H7 (cell line): Measurements from ENCODE around the gene TCF19. TPM values are rescaled to one million over a fixed set of nuclear protein-coding genes. Genes with fewer than 3 reads are reported as not detected.
"Not testable (repeated sequence)": the region's sequence is repeated elsewhere in the genome, so short reads cannot be mapped to it uniquely, and the experiment has no call there.

ENCODE experiments used
- DNase-seq: peaks from one replicate; pipeline ENCODE4 v3.0.0; 2012
- H3K27me3 ChIP-seq: 2 replicates; pipeline ENCODE4 v1.6.0; 2011; ENCODE audit warnings: mild to moderate bottlenecking, low read length; ENCODE audit not compliant: control insufficient read depth, insufficient read depth
- H3K36me3 ChIP-seq: replicated peaks from 2 replicates; pipeline ENCODE4 v1.5.1; 2011; ENCODE audit warnings: low read length; ENCODE audit not compliant: control insufficient read depth, insufficient read depth
- H3K4me3 ChIP-seq: 2 replicates; pipeline ENCODE4 v1.5.1; 2011; ENCODE audit warnings: low read depth, mild to moderate bottlenecking, control low read depth, low read length, moderate library complexity; ENCODE audit not compliant: insufficient read depth
- total RNA-seq: library from RNA; depleted of rRNA; stranded (reverse); fragments of >200 nt; shearing (Covaris generic); gene quantifications from 2 replicates; pipeline ENCODE4 v1.2.3, GENCODE V29; 2014

Gene TCF19
- total RNA-seq, 1 experiment from 2014 or later, result 26.8 TPM

DNA sequence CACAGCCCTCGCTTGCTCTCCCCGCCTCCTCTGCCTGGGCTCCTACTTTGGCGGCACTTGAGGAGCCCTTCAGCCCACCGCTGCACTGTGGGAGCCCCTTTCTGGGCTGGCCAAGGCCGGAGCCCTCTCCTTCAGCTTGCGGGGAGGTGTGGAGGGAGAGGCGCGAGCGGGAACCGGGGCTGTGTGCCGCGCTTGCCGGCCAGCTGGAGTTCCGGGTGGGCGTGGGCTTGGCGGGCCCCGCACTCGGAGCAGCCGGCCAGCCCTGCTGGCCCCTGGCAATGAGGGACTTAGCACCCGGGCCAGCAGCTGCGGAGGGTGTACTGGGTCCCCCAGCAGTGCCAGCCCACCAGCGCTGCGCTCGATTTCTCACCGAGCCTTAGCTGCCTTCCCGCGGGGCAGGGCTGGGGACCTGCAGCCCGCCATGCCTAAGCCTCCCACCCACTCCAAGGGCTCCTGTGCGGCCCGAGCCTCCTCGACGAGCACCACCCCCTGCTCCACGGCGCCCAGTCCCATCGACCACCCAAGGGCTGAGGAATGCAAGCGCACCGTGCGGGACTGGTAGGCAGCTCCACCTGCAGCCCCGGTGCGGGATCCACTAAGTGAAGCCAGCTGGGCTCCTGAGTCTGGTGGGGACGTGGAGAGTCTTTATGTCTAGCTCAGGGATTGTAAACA is 37.1 kb downstream of the TCF19 start:
- not testable (repeated sequence) for DNase-seq, H3K4me3 ChIP-seq, H3K27me3 ChIP-seq, H3K36me3 ChIP-seq

GRCh38 chr6:31196251-31197022 is 38.0 kb downstream of the TCF19 start:
- not testable (repeated sequence) for H3K4me3 ChIP-seq, DNase-seq, H3K27me3 ChIP-seq, H3K36me3 ChIP-seq

- H3K4me3 ChIP-seq, result peak overlapping the region; percentile 64
- H3K36me3 ChIP-seq, result no peaks in the 10 kb centered on the region
- peak; percentile 70 for DNase-seq
- H3K27me3 ChIP-seq, result no peaks in the 10 kb centered on the region
Observed at GRCh38 chr6:31197559-31198305, 39.3 kb downstream of the TCF19 start.

GRCh38 chr6:31199105-31199452 is 40.7 kb downstream of the TCF19 start:
- H3K27me3 ChIP-seq, DNase-seq, H3K36me3 ChIP-seq, H3K4me3 ChIP-seq: not testable (repeated sequence)

DNA sequence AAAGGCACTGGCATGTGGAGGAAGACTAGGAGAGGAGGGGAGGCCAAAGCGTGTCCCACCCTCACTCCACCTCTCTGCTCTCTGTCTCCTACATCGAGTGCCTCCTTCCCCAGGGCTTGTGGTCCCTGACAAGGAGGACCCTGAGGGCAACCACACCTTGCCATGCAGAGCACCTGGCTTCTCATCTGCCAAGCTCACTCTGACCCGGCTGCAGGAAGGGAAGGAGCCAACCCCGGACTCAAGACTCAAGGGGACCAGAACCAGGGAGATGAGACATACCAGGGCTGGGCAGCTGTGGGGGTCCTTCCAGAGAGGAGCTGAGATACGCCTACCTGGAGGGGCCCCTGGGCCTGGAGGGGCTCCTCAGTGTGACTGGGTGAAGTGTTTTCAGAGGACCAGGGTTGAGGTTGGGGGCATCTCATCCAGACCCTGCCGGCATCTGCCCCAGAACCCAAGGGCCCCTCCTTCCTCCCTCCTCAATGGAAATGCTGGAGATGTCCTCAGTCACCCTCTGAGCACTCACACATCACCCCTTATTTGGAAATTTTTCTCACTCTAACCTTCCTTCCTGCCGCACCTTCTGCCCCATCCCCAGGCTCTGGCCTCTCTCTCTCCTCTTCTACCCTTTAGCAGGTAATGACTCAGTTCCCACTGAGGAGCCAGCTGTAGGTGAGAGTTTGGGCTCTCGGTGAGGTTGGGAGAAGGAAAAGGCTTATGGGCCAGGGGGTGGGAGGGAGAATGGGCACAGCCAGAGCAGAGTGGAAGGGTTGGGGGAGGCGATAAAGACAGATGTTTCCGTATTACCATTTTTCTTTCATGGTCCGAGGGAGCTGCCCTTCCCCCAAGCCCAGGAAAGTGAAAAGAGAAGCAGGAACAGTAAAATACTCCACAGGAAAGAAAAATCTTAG is 44.1 kb downstream of the TCF19 start:
- no peaks in the 10 kb centered on the region for H3K27me3 ChIP-seq
- no peaks in the 10 kb centered on the region for H3K36me3 ChIP-seq
- H3K4me3 ChIP-seq, result no peak overlapping the region
- DNase-seq, result no peak

DNA sequence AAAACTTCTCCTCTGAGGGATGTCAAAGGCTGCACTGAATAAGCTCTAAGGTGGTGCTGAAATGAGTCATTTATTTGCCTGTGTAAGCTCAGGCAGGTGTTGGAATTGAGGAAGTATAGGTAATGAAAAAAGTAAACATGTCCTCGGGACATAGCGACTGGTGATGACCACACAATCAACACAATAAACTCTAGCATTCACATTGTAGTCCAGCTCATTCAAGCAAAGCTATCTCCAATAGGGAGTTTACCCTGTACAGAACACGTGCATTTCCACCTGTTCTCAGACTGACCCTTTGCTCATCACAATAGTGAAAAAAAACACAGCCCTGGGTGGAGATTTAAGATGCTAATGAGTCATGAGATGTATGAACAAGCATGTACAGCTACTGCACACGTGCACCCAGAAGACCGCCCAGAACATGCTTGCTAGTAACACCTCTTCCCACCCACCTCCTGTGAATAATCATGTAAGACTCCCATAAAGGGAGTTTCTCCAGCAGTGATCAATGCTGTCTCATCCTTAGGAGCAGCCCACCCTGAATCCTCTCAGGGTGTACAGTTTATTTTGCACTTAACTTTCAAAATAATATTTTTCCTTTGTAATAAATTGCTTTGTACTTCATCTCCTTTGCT is 45.1 kb downstream of the TCF19 start:
- Histone ChIP-seq H3K27me3 (no peaks in the 10 kb centered on the region), H3K36me3 (no peaks in the 10 kb centered on the region), H3K4me3 (no peak overlapping the region)
- no peak for DNase-seq

DNA sequence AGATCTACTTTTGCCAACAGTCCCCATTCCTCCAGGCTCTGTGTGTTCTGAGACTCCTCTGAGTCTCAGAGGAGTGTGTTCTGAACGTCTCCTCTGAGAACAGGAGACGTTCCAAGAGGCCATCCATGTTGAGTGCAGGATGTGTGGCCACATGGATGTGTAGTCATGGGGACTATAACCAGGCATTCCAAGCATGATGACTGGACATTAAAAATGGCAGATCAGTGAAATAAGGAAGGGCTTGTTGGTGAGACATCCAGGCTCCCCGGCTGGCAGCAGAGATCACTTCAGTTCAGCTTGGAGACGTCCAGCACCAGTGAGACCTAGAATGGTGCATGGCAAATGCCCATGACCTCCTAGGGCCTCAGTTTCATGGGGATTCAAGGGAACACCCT is 46.4 kb downstream of the TCF19 start:
- no peaks in the 10 kb centered on the region for H3K27me3 ChIP-seq
- no peak overlapping the region for H3K4me3 ChIP-seq
- no peak for DNase-seq
- no peaks in the 10 kb centered on the region for H3K36me3 ChIP-seq

DNA sequence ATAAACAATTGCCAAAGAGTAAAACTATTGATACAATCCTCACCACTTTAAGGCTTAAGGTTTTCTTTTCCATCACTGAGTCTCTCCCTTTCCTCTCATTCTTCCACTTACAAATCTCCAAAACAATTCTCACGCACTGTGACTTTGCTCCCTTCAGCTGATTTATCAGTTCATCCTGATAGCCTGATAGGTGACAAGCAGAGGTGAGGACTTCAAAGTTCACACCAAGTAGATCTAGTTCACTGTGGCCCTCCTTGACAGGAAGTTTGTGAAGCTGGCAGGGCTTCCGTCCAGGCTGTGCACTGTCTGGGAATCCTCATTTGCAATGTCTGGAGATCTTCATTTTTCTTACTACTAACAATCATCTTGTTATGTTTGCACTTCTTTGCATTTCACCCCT is 47.2 kb downstream of the TCF19 start:
- DNase-seq, result no peak
- Histone ChIP-seq H3K36me3 (no peaks in the 10 kb centered on the region), H3K4me3 (no peak overlapping the region), H3K27me3 (no peaks in the 10 kb centered on the region)

DNA sequence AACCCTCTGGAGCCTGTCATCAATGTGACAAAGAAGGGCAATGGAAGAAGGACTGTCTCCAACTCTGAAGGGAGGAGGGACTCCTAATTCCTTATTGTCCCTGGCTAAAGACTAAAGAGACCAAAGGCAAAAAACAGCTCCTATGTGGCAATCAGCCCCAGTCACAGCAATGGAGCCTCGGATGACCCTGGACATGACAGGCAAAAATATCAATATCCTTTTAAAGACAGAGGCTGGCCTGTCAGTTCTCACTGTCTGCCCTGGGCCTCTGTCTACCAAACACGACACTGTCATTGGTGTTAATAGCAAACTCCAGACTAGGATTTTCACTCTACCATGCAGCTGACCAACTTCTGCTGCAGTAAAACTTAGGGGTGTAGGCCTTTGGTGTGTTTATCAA is 50.1 kb downstream of the TCF19 start:
- no peaks in the 10 kb centered on the region for H3K36me3 ChIP-seq

DNA sequence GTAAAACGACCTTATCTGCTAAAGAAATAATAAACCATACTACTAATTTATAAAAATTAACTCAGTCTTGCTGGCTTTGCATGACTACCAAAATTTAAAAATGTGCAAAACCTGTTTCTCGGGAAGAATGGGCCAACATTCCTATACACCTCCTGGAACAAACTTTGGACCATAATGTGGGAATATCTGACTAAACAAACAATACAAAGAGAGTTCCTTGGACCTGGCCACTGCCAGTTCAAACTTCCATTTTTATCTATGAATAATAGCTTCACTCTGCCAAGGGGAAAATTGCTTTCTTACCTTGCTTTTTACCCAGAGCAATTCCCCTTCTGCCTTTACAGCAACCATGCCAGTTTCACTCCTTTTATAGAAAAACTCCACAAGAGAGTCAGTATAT is 50.7 kb downstream of the TCF19 start:
- DNase-seq, result no peak
- H3K36me3 ChIP-seq, result no peaks in the 10 kb centered on the region

More for the DNA sequence above, 50.1 kb downstream of the TCF19 start:
- no peak overlapping the region for H3K4me3 ChIP-seq
- no peak for DNase-seq
- no peaks in the 10 kb centered on the region for H3K27me3 ChIP-seq

DNA sequence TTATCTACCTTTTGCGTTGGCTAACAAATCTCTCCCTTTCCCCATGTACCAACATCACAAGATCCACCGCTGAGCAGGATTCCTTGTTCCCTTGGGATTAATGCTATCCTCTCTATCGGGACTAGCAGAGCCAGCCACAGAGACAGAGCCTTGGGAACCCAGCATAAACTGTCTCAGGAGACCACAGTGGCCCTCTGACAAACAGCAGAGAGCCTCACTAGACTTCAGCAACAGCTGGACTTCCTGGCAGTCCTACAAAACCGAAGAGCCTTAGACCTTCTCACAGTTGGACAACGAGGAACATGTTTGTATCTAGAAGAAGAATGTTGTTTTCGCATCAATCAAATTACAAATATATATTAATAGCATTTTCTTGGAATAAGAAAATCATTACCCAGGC is 51.7 kb downstream of the TCF19 start:
- H3K36me3 ChIP-seq, result no peaks in the 10 kb centered on the region
- no peaks in the 10 kb centered on the region for H3K27me3 ChIP-seq
- no peak for DNase-seq
- no peak overlapping the region for H3K4me3 ChIP-seq

More for the DNA sequence above, 50.7 kb downstream of the TCF19 start:
- no peaks in the 10 kb centered on the region for H3K27me3 ChIP-seq
- H3K4me3 ChIP-seq, result no peak overlapping the region

GRCh38 chr6:31210741-31211532 is 52.5 kb downstream of the TCF19 start:
- Histone ChIP-seq H3K4me3 (no peak overlapping the region), H3K36me3 (no peaks in the 10 kb centered on the region), H3K27me3 (no peaks in the 10 kb centered on the region)
- DNase-seq, result no peak
